Measurements from ENCODE around the gene ZFP36.

The ZFP36 gene

DNA sequence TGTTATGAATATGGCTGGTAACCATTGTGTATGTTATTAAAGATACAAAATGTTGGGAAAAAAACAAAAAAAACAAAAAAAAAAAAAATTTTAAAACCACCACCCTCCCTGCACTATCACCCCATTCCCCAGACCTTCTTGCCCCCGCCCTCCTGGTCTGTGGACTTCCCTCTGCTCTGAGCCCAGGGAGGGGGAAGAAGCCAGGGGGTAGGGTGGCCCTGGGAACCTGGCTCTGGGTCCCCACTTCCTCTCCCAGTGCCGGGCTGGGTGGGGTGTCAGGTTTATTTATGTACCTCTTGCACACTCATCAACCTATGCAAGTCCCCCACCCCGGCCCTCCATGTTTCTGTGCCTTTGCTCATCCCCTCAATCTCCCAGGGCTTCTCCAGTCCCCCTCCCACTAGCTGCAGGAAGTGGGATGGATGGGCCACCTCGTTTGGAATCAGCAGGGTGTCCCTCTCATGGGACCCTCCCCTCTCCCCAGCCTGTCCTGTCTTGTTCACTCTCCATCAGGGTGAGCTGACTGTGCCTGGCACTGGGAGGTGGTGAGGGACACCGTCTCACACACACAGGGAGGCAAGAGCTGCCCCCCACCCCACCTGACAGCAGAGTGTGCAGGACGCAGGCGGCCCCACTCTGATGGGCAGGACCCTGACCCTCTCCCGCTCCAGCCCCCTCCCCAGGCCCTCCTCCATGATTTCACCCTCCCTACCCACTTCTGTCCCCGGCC is 21.6 kb upstream of the ZFP36 start:
- DNase-seq (ENCODE audit: low read depth in 2 of 2) = no peak

- no peak for DNase-seq (ENCODE audit: low read depth in 2 of 2)
These were observed 20.8 kb upstream of the ZFP36 start for GRCh38 chr19:39385629-39386411.

DNA sequence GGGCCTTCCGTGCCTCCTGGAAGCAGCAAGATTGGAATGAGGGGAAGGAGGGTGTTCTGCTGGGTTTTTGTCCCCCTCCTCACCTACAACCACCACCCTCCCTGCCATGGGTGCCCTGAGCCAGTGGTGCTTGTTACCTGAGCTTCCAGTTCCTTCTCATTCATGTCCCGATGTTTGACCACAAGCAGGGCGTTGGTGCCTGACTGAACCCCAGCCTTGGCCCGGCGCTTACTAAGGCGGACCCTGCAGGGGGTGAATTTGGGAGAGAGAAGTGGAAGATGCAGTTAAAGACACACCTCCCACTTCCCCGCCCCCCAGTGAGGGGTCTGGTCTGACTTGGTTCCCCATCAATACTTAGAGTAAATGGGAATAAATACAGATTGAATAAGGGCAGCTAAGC is 20.1 kb upstream of the ZFP36 start:
- DNase-seq (ENCODE audit: low read depth in 2 of 2) = no peak

DNA sequence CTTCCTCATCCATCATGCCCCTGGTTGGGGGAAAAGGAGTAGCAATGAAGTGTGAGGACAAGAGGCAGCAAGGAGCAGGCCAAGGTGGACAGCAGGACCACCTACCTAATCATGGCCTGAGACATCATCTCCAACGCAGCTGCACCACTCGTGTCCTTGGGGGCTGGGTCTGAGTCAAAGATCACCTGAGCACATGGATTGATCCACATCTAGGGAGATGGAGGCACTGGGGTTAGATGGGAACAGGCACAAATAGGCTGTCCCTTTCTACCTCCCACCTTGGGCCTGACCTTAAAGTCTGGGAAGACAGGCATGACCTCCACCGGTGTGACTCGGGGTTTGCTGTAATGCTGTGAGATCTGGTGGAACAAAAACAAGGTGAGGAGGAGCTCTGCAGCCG is 18.0 kb upstream of the ZFP36 start:
- DNase-seq (ENCODE audit: low read depth in 2 of 2) = no peak

DNA sequence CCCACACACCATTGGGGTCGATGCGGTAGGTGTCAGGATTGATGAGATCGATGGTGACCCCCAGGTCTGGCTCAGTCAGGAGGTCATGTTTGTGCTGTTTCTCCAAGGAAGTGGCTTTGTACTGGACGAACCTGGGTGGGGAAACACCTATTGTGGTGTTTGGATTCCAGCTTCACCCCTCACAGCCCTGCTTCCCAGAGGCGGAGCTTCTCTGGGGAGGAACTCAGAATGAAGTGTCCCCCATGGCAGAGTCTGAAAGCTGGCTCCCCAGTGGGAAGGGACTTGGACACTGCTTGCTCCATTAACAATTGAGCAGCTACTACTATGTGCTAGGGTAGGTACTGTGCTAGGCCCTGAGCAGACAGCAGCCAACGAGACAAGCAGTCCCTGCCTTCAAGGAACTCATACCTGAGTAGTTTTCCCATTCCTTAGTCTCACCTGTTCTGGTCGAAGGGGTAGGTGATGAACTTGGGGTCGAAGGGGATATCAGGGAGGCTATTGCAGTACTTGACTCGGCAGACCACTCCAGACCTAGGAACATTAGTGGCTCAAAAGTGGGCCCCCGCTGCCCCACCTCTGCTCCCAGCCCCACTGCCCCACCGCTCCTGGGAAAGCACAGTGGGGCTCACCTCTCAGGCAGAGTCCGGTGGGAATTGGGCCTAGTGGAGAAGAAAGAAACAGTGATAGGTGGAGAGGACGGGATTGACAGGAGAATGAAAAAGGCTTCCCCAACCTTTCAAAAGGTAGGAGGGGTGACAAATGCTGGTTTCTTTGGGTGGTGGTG is 16.8 kb upstream of the ZFP36 start:
- no peak for DNase-seq (ENCODE audit: low read depth in 2 of 2)

GRCh38 chr19:39390451-39390750 is 16.2 kb upstream of the ZFP36 start:
- DNase-seq (ENCODE audit: low read depth in 2 of 2) = peak in 1 of 2 donors; percentile 60

DNA sequence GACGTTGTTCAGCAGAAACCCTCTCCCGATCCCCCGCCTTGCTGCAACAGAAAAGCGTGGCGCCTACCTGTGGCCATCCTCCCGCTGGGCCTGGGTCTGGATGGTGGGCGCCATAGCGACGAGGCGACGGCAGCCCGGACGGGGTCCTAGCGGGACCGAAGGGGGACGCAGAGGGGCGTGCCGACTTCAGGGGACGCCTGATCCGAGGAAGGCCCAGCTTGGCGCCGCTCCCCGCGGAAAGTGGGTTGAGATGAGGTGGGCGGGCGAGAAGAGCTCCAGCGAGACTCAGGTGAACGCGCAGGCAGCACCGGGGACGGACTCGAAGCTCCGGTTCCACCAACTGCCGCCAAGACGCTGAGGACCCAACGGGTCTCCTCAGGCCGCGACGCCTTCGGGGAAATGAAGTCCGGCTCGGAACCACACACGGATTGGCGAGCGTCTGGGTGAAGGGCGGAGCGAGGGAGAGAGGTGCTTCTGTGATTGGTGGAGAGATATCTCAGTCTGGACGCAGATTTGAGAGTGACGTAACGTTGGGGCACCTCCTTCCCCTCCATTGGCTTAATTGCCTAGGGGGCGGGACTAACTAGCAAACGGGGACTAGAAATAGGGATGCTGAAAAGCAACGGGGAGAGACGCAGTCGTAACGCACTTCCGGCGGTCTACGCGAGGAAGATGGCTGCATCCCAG is 15.8 kb upstream of the ZFP36 start, which contains the start of the genes MED29 and PAF1:
Gene MED29 (plus strand): TSS at position 628 of the 687 bp plus-strand sequence. CDS start 45 bp downstream, at position 673.
Gene PAF1 (minus strand): TSS at position 356 of the 687 bp plus-strand sequence. CDS start 242 bp downstream, at position 114.
- peak; percentile 87 to 91 for DNase-seq (ENCODE audit: low read depth in 2 of 2)

- peak; percentile 94 to 96 for DNase-seq (ENCODE audit: low read depth in 2 of 2)
These were observed 9.0 kb upstream of the ZFP36 start for GRCh38 chr19:39397360-39398296.

DNA sequence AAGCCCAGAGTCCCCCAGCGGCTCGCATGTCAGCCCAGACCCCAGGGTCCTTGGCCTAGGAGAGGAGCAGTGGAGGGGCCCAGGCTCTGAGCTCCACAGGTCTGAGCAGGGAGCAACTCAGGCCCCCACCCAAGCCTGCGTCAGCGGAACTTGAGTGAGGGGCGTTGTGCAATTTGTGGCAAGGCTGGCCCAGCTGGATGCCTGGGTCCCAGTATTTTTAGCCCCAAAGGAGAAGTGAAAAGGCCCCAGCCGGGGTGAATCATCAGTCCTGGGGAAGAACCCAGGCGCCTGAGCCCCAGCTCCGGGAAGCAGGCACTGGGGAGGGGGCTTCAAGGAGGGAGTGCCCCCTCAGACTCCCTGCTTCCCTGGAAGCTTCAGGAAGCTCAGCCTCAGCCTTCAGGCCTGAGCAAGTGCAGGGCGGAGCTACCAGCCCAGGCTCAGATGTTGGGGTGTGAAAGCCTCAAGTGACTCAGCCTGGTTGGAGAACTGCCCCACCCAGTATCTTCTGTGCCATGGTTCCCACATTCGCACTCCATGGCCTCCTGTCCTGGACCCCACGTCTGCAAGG is 8.3 kb upstream of the ZFP36 start:
- no peak for DNase-seq (ENCODE audit: low read depth in 2 of 2)

DNA sequence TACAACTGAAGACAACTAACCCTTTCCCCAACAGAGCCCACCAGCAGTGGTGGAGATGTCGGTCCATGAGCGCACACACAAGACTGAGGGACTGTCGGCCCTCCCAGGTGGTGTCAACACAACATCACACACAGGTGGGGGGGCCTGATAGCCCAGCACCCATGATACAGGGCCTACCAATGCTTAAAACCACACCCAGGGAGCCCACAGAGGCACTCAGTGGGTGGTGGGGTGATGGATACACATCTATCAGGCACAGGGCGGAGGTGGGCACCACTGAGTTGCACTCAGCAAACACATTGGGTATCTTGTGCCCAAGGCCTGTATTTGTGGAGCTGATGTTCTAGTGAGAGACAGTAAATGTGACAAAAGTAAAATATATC is 7.0 kb upstream of the ZFP36 start:
- DNase-seq (ENCODE audit: low read depth in 2 of 2) = no peak

DNA sequence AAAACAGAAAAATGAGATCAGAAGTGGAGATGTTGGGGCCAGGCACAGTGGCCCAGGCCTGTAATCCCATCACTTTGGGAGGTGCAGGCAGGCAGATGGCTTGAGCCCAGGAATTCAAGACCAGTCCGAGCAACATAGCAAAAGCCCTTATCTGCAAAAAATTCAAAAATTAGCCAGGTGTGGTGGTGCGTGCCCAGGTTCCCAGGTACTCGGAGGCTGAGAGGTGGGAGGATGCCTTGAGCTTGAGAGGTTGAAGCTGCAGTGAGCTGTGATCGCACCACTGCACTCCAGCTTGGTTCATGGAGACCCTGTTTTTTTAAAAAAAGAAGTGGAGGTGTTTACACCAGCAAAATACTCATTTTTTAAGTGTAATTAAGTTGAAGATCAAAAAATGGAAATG is 6.6 kb upstream of the ZFP36 start:
- DNase-seq (ENCODE audit: low read depth in 2 of 2) = no peak

- DNase-seq (ENCODE audit: low read depth in 2 of 2) = no peak
These were observed 5.5 kb upstream of the ZFP36 start for GRCh38 chr19:39401070-39401548.

DNA sequence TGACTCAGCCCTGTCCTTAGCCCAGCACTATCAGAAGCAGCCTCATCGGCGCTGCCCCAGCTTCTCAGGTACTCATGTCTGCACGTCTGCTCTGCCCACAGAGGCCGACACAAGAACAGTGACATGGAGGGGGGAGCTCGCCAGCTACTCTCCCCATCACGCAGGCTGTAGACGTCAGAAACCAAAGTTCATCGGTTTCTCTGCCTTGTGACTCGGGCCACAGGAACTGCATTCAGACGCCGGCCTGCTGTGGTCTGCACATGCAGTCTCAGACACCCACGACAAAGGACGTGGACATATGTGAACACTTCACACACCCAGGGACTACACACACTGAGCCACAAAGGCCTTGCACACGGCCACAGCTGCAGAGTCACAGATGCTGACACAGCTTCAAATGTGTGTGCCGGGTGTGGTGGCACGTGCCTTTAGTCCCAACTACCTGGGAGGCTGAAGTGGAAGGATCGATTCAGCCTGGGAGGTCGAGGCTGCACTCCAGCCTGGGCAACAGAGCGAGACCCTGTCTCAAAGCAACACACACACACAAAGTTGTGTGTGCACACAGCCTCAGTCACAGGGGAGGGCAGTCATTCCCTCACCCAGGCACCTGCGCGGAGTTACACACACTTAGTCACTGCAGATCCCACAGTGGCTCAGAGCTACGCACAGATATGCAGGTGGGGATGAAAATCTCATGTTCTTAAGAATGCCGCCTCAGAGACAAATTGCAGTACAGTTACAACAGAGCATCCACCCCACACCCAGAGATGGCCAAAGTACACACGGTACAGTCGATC is 4.9 kb upstream of the ZFP36 start:
- peak; percentile 53 to 69 for DNase-seq (ENCODE audit: low read depth in 2 of 2)

DNA sequence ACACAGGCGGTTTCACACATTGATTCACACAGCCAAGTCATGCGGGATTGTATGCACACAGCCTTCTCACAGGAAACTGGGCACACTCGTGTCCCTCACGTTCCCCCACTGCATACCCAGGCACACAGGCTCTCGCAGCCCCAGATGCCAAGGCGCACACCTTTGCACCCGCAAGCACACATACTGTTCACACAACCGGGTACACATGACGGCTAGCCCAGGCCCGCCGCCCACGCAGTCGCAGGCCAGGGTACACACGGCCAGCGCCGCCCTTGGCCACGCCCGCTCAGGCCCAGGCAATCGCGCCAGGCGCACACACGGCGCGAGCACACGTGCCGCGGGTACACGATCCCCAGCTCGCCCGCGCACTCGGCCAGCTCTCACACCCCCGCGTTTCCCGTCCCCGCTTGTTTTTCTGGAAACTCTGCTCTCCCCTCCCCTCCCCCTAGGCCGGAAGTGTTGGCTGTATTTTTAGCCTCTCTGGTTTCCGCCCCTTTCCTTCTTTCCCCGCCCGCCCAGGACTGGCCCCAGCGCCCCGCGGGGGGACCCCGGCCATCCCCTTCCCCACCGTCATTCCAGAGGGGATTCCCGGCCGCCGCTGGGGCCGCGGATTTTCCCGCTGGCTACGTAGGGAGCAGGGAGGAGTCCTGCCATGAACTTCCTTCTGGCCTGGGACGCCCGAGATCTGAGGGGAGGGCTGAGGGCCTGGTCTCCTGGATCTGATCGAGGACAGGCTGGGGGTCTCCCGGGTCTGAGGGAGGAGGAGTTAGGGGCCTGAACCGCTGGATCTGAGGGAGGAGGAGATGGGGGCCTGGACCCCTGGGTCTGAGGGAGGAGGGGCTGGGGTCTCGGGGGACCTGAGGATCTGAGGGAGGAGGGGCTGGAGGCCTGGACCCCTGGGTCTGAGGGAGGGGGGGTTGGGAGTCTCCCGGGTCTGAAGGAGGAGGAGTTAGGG is 4.0 kb upstream of the ZFP36 start:
- peak; percentile 76 to 78 for DNase-seq (ENCODE audit: low read depth in 2 of 2)

DNA sequence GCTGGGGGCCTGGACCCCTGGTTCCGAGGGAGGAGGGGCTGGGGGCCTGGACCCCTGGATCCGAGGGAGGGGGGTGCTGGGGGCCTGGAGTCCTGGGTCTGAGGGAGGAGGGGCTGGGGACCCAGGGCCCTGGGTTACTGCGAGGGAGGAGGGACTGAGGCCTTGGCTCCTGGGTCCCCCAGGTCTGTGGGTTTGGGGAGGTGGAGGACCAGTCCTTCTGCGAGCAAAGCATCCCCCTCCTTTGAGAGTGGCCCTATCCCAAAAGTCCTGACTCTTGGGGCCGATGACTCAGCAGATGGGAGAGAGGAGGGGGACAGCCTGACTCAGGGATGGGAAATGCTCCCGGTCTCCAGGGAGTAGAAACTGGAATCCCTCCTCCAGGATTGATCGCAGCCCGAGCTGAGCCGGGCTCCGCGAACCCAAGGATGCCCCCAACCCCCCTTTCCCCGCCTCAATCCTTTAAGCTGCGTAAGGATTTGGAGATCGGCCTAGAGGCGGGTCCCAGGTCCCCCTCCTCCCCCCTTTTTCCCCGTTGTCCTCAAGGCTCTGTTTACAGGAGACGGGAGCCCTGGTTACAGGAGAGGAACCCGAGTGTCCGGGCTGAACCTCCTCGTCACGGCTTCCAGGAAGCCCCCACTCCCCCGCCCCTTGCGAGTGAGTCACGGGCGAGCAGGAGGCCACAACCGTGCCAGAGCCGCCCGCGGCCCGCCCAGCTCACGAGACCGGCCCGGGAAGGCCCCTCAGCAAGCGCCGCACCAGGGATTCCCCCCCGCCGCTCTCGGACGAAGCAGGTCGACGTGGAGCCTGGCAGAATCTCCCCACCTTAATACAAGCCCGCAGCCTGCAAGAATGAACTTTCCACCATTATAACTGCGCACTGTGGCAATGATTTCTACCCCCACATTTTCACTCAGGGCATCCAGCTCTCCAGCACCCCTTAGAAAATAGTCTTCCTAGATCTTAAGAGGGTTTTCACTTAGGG is 3.0 kb upstream of the ZFP36 start:
- peak; percentile 90 to 91 for DNase-seq (ENCODE audit: low read depth in 2 of 2)

GRCh38 chr19:39405261-39405957 is 1.2 kb upstream of the ZFP36 start:
- DNase-seq (ENCODE audit: low read depth in 2 of 2) = no peak

Measured in activated CD4-positive, alpha-beta T cell treated with anti-CD3 and anti-CD28 coated beads for 24 hours (primary cell).